Smooth muscle cell (in vitro differentiated cells): ENCODE data around the gene MCM8. TPM values are rescaled to one million over a fixed set of nuclear protein-coding genes. Genes with fewer than 3 reads are reported as not detected.

Source experiments
- DNase-seq: peaks from one replicate; lab custom pipeline; 2025; ENCODE audit not compliant: unreplicated experiment; lab: John Stamatoyannopoulos, UW
- H2AFZ ChIP-seq: fragments of 200-600 bp; sonication (generic); 2 replicates; pipeline ENCODE4 v1.6.0; 2016; ENCODE audit warnings: antibody characterized with exemption, low read depth, mild to moderate bottlenecking
- H3F3A ChIP-seq: fragments of 200-600 bp; sonication (generic); 2 replicates; pipeline ENCODE4 v1.6.0; 2017; ENCODE audit warnings: antibody characterized with exemption, low read depth
- H3K27ac ChIP-seq: fragments of 200-600 bp; sonication (generic); 2 replicates; pipeline ENCODE4 v1.5.1; 2016; ENCODE audit warnings: low read depth, mild to moderate bottlenecking
- H3K27me3 ChIP-seq: fragments of 200-600 bp; sonication (generic); 2 replicates; pipeline ENCODE4 v1.6.1; 2016; ENCODE audit warnings: low read depth, mild to moderate bottlenecking
- H3K36me3 ChIP-seq: fragments of 200-600 bp; sonication (generic); 2 replicates; pipeline ENCODE4 v1.5.1; 2016; ENCODE audit warnings: low read depth
- H3K4me1 ChIP-seq: fragments of 200-600 bp; sonication (generic); 2 replicates; pipeline ENCODE4 v1.5.1; 2016; ENCODE audit warnings: low read depth
- H3K4me2 ChIP-seq: fragments of 200-600 bp; sonication (generic); 2 replicates; pipeline ENCODE4 v1.6.0; 2016; ENCODE audit warnings: mild to moderate bottlenecking
- H3K4me3 ChIP-seq: fragments of 200-600 bp; sonication (generic); 2 replicates; pipeline ENCODE4 v1.5.1; 2016; ENCODE audit warnings: mild to moderate bottlenecking
- H3K79me2 ChIP-seq: fragments of 200-600 bp; sonication (generic); 2 replicates; pipeline ENCODE4 v1.6.0; 2016; ENCODE audit warnings: low read depth, mild to moderate bottlenecking
- H3K9ac ChIP-seq: fragments of 200-600 bp; sonication (generic); 2 replicates; pipeline ENCODE4 v1.6.0; 2016; ENCODE audit warnings: low read depth
- H3K9me3 ChIP-seq: fragments of 200-600 bp; sonication (generic); replicated peaks from 2 replicates; pipeline ENCODE4 v1.5.1; 2016; ENCODE audit warnings: low read depth
- H4K20me1 ChIP-seq: fragments of 200-600 bp; sonication (generic); 2 replicates; pipeline ENCODE4 v1.6.0; 2016; ENCODE audit warnings: low read depth
- CTCF ChIP-seq: fragments of 200-600 bp; sonication (generic); IDR thresholded peaks from 2 replicates; pipeline ENCODE4 v1.5.1; 2017; ENCODE audit warnings: borderline replicate concordance, mild to moderate bottlenecking, antibody characterized with exemption; ENCODE audit not compliant: insufficient read depth, poor library complexity, severe bottlenecking
- WGBS: methylation state at CpG from one replicate; pipeline ENCODE4 v1.1.7; 2016; ENCODE audit warnings: low lambda C conversion rate; 5-methylcytosine and 5-hydroxymethylcytosine counted together
- polyA plus RNA-seq: library from polyadenylated mRNA; unstranded; fragments of >200 nt; fragmentation: Nextera tagmentation; extraction: Ambion mirVana; gene quantifications from 2 replicates; pipeline ENCODE4 v1.2.1, GENCODE V29; 2016
- total RNA-seq: library from RNA; depleted of rRNA; stranded (reverse); fragments of >200 nt; gene quantifications from 2 replicates; pipeline ENCODE4 v1.2.3, GENCODE V29; 2014

Gene MCM8
- total and polyA plus RNA-seq, 2 experiments from 2014 or later = 2.8 to 5.5 TPM

DNA sequence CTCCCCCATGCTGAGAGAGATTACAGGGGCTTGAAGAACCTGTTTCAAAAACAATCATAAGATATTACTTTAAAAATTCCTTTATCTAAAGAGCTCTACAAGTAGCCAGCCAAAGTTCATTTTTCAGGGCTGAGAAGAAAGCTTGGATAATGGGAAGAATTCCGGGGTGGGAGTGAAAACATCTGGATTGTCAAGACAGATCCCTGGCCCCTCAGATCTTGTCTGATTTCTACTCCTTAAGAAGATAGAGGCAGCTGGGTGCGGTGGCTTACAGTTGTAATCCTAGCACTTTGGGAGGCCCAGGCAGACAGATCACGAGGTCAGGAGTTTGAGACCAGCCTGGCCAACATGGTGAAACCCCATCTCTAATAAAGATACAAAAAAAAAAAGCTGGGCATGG lies 24.9 kb upstream of the MCM8 start:
- 87% methylated on average over 3 of the region's 3 CpGs for WGBS
- no peak for TF ChIP-seq CTCF

DNA sequence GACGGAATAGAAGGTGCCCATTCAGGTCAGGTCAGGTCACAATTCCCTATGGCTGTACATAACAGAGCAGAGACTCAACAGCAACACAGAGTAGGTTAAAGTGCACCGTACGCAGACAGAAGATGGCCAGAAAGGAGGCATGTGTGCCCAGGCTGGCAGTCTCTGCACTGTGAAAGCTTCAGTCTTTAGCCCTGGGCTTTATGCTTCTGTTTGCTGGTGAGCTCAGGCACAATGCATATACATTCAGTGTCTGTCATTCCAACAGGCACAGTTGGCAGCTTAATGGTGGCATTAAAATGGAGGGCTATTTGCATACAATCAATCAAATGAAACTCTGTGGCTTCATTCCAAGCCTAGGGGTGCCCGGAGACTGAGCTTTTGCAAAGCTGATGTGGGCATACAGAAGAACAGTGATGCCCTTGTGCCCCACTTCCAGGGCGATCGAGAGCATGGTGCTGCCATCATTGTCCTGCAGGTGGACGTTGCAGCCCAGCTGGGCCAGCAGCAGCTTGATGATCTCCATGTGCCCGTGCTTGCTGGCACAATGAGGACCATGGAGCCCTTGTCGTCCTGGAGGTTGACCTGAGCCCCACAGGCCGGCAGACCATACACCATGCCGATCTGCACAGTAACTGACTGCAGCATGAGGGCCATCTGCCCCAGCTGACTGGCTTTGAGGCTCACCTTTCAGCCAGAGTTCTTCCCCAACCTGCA lies 22.5 kb upstream of the MCM8 start:
- DNase-seq = no peak
- H2AFZ ChIP-seq = no peak overlapping the region
- peaks cover 6% of the 10 kb centered on the region for H3K27me3 ChIP-seq
- H3K4me2 ChIP-seq = no peak overlapping the region
- H3K9me3 ChIP-seq = no peaks in the 10 kb centered on the region
- WGBS = 88% methylated on average over 11 of the region's 11 CpGs
- no peaks in the 10 kb centered on the region for H4K20me1 ChIP-seq
- H3K4me1 ChIP-seq = no peaks in the 10 kb centered on the region
- no peak for TF ChIP-seq CTCF
- no peaks in the 10 kb centered on the region for H3F3A ChIP-seq
- no peak overlapping the region for H3K9ac ChIP-seq
- H3K27ac ChIP-seq = no peak overlapping the region
- no peak overlapping the region for H3K4me3 ChIP-seq
- no peaks in the 10 kb centered on the region for H3K36me3 ChIP-seq
- no peaks in the 10 kb centered on the region for H3K79me2 ChIP-seq

More for the DNA sequence above, 24.9 kb upstream of the MCM8 start:
- Histone ChIP-seq H3K36me3 (no peaks in the 10 kb centered on the region), H3K9ac (no peak overlapping the region), H3F3A (no peaks in the 10 kb centered on the region), H3K4me2 (no peak overlapping the region), H2AFZ (no peak overlapping the region), H3K79me2 (no peaks in the 10 kb centered on the region), H3K4me1 (no peaks in the 10 kb centered on the region), H3K4me3 (no peak overlapping the region), H3K27ac (no peak overlapping the region), H3K9me3 (no peaks in the 10 kb centered on the region), H4K20me1 (no peaks in the 10 kb centered on the region), H3K27me3 (peaks cover 6% of the 10 kb centered on the region)
- no peak for DNase-seq

- H3K9ac ChIP-seq = no peak overlapping the region
- no peak overlapping the region for H3K4me3 ChIP-seq
- WGBS = 83% methylated on average over 8 of the region's 8 CpGs
- H4K20me1 ChIP-seq = no peaks in the 10 kb centered on the region
- no peaks in the 10 kb centered on the region for H3K79me2 ChIP-seq
- no peak for TF ChIP-seq CTCF
- no peaks in the 10 kb centered on the region for H3F3A ChIP-seq
- H3K9me3 ChIP-seq = no peaks in the 10 kb centered on the region
- no peak overlapping the region for H3K4me2 ChIP-seq
- H2AFZ ChIP-seq = no peak overlapping the region
- no peaks in the 10 kb centered on the region for H3K36me3 ChIP-seq
- H3K27ac ChIP-seq = no peak overlapping the region
- DNase-seq = no peak
- peaks cover 6% of the 10 kb centered on the region for H3K27me3 ChIP-seq
- no peaks in the 10 kb centered on the region for H3K4me1 ChIP-seq
Observed at GRCh38 chr20:5928836-5929715, 21.4 kb upstream of the MCM8 start.
